CD14-positive monocyte (primary cell): ENCODE data around the gene WNT3. TPM values are rescaled to one million over a fixed set of nuclear protein-coding genes. Genes with fewer than 3 reads are reported as not detected.

ENCODE experiments used
- DNase-seq, 3 donors: peaks; one replicate each; pipeline ENCODE4 v3.0.0-alpha.2; 2011 to 2022
- H2AFZ ChIP-seq: 2 replicates; pipeline ENCODE4 v1.6.0; 2012; ENCODE audit warnings: mild to moderate bottlenecking, low read depth, low read length, inconsistent platforms; ENCODE audit not compliant: insufficient read depth, poor library complexity, severe bottlenecking
- H3K27ac ChIP-seq, 2 donors: 1 replicate in 1 of 2; 2 replicates in 1 of 2; pipeline ENCODE4 v1.5.1; 2012 to 2013; ENCODE audit warnings: low read length in 2 of 2, control low read depth in 1 of 2, inconsistent platforms in 1 of 2, low read depth in 1 of 2, mild to moderate bottlenecking in 1 of 2
- H3K27me3 ChIP-seq, 2 donors: one replicate each; pipeline versions ENCODE4 v1.6.0 to v1.6.1; 2011 to 2013; ENCODE audit warnings: low read length in 2 of 2; ENCODE audit not compliant: control insufficient read depth in 2 of 2, insufficient read depth in 2 of 2
- H3K36me3 ChIP-seq, 2 donors: replicated peaks in 1 of 2; 1 replicate in 1 of 2; 2 replicates in 1 of 2; pipeline versions ENCODE4 v1.5.1 to v1.6.1; 2012 to 2013; ENCODE audit warnings: low read length in 2 of 2, control low read depth in 1 of 2, inconsistent platforms in 1 of 2, mild to moderate bottlenecking in 1 of 2; ENCODE audit not compliant: insufficient read depth in 2 of 2, control insufficient read depth in 1 of 2
- H3K4me1 ChIP-seq, 2 donors: 1 replicate in 1 of 2; 2 replicates in 1 of 2; pipeline versions ENCODE4 v1.5.1 to v1.6.1; 2012 to 2013; ENCODE audit warnings: low read length in 2 of 2, control low read depth in 1 of 2, inconsistent platforms in 1 of 2, mild to moderate bottlenecking in 1 of 2, moderate library complexity in 1 of 2; ENCODE audit not compliant: insufficient read depth in 2 of 2, control insufficient read depth in 1 of 2
- H3K4me2 ChIP-seq: replicated peaks from 2 replicates; pipeline ENCODE3; 2012; ENCODE audit warnings: low read length, moderate library complexity, mild to moderate bottlenecking; ENCODE audit not compliant: poor library complexity, severe bottlenecking; ENCODE audit errors: extremely low read depth
- H3K4me3 ChIP-seq, 3 experiments: fragments of 200-600 bp in 1 of 3; sonication (generic) in 1 of 3; replicated peaks in 1 of 3; 1 replicate in 2 of 3; 2 replicates in 1 of 3; pipeline ENCODE4 v1.5.1; 2011 to 2013; ENCODE audit warnings: low read length in 3 of 3, mild to moderate bottlenecking in 3 of 3, control low read depth in 2 of 3, low read depth in 2 of 3, inconsistent platforms in 1 of 3, moderate library complexity in 1 of 3
- H3K79me2 ChIP-seq: 2 replicates; pipeline ENCODE4 v1.6.0; 2012; ENCODE audit warnings: mild to moderate bottlenecking, control low read depth, inconsistent platforms, low read length, moderate library complexity; ENCODE audit not compliant: insufficient read depth
- H3K9ac ChIP-seq: 2 replicates; pipeline ENCODE4 v1.6.0; 2017; ENCODE audit warnings: low read length, mild to moderate bottlenecking; ENCODE audit not compliant: insufficient read depth, poor library complexity, severe bottlenecking
- H3K9me3 ChIP-seq, 2 donors: replicated peaks in 1 of 2; 1 replicate in 1 of 2; 2 replicates in 1 of 2; pipeline versions ENCODE4 v1.5.1 to v1.6.1; 2012 to 2013; ENCODE audit warnings: low read length in 2 of 2, control low read depth in 1 of 2; ENCODE audit not compliant: control insufficient read depth in 1 of 2, insufficient read depth in 1 of 2
- H4K20me1 ChIP-seq: 2 replicates; pipeline ENCODE4 v1.6.0; 2012; ENCODE audit warnings: mild to moderate bottlenecking, low read length, control low read depth, moderate library complexity; ENCODE audit not compliant: insufficient read depth
- H3K27ac Mint-ChIP-seq, 7 donors: one replicate each; pipeline ENCODE4 v1.8.0; 2020; ENCODE audit warnings: mild to moderate bottlenecking in 7 of 7, mixed read lengths in 7 of 7, moderate library complexity in 6 of 7, inconsistent platforms in 2 of 7
- H3K27me3 Mint-ChIP-seq, 3 donors: one replicate each; pipeline ENCODE4 v1.8.0; 2021 to 2022; ENCODE audit warnings: low read depth in 3 of 3, mild to moderate bottlenecking in 3 of 3, mixed read lengths in 3 of 3, moderate library complexity in 3 of 3, inconsistent platforms in 1 of 3
- H3K36me3 Mint-ChIP-seq, 2 donors: one replicate each; pipeline ENCODE4 v1.8.0; 2020; ENCODE audit warnings: mixed read lengths in 2 of 2, inconsistent platforms in 1 of 2, mild to moderate bottlenecking in 1 of 2
- H3K4me1 Mint-ChIP-seq: one replicate; pipeline ENCODE4 v1.8.0; 2020; ENCODE audit warnings: mild to moderate bottlenecking, mixed read lengths
- H3K4me3 Mint-ChIP-seq, 2 donors: one replicate each; pipeline ENCODE4 v1.8.0; 2020; ENCODE audit warnings: mild to moderate bottlenecking in 2 of 2, mixed read lengths in 2 of 2, moderate library complexity in 1 of 2
- H3K9me3 Mint-ChIP-seq, 7 donors: one replicate each; pipeline ENCODE4 v1.8.0; 2020 to 2022; ENCODE audit warnings: mixed read lengths in 7 of 7, mild to moderate bottlenecking in 6 of 7, moderate library complexity in 6 of 7, inconsistent platforms in 2 of 7
- CTCF ChIP-seq: fragments of 200-600 bp; IDR thresholded peaks from one replicate; pipeline ENCODE4 v1.8.0; 2022; ENCODE audit warnings: antibody characterized with exemption, mild to moderate bottlenecking
- WGBS: methylation state at CpG from one replicate; pipeline ENCODE4 v1.1.5; 2013; ENCODE audit warnings: missing lambda C conversion rate; ENCODE audit not compliant: insufficient coverage; 5-methylcytosine and 5-hydroxymethylcytosine counted together
- intact Hi-C, 2 donors: fragments of 100-400 bp; cut with micrococcal nuclease; formaldehyde crosslinking; loops; one replicate each; pipeline versions ENCODE4 v1.15.0 to v1.15.1; 2023
- polyA plus RNA-seq, 3 donors: library from polyadenylated mRNA; depleted of rRNA in 1 of 3; unstranded in 2 of 3; stranded (reverse) in 1 of 3; fragments of 300-500 nt in 2 of 3; fragments of >200 nt in 1 of 3; fragmentation: Illumina TruSeq in 2 of 3; gene quantifications; 1 replicate in 2 of 3; 2 replicates in 1 of 3; pipeline ENCODE4 v1.2.3, GENCODE V29; 2012 to 2021

Gene WNT3
- polyA plus RNA-seq, 3 donors = 0.01 TPM; not detected in 2

DNA sequence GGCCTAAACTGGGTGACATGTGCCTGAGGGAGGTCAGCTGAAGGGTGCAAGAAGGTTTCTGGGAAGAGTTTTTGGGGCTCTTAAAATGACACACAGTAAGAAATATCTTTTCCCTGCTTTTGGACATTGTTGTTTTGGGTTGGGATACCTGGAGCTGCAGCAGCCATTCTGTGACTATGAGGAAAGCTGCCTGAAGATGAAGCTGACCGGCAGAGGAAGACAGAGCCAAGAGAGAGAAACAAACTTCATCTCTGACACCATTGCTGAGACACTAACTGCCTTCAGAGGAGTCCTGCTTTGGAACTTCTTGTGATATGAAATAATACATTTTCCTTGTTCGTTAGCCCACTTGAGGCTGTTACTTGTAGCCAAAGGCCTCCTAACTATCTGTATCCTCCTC lies 8.8 kb upstream of the WNT3 start:
- no peak for DNase-seq
- Histone ChIP-seq H4K20me1 (no peaks in the 10 kb centered on the region), H3K4me2 (no peak overlapping the region), H2AFZ (no peak overlapping the region), H3K79me2 (no peaks in the 10 kb centered on the region), H3K36me3 (no peaks in the 10 kb centered on the region), H3K4me3 (no peak overlapping the region), H3K9ac (no peak overlapping the region), H3K27me3 (peaks cover 4 to 13% of the 10 kb centered on the region in 2 donors), H3K9me3 (peaks cover 0 to 4% of the 10 kb centered on the region in 2 donors), H3K4me1 (no peaks in the 10 kb centered on the region), H3K27ac (no peak overlapping the region)
- Mint-ChIP-seq H3K9me3 (peaks cover 0 to under 1% (median 0%) of the 10 kb centered on the region in 7 donors), H3K27ac (no peak overlapping the region), H3K4me3 (no peak overlapping the region), H3K4me1 (no peaks in the 10 kb centered on the region), H3K36me3 (no peaks in the 10 kb centered on the region), H3K27me3 (peaks cover 20 to 50% (median 24%) of the 10 kb centered on the region in 3 donors)
- no CpG with 5 or more reads among the region's 2 CpGs for WGBS
- no peak for TF ChIP-seq CTCF
- intact Hi-C loops = no loop called here

DNA sequence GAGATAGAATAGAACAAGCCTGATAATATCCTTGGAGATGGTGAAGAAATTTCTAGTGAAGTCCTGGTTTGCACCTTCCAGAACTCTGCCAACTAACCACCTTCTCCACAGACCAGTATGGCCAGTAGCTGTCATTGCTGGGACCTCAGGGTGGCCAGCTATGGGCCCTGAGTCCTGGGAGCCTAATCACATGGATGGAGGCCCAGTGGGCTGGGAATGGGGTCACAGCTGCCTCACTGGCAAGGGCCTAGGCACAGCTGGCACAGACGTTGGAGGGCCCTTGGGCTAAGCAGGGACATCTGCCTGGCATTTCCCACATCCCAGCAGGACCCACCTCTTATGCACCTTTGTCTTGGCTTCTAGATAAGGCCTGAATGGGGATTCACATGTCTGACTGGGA lies 7.6 kb upstream of the WNT3 start:
- no peaks in the 10 kb centered on the region for H3K36me3 ChIP-seq
- H3K4me3 ChIP-seq = no peak overlapping the region
- H2AFZ ChIP-seq = no peak overlapping the region
- H4K20me1 ChIP-seq = no peaks in the 10 kb centered on the region
- H3K4me3 Mint-ChIP-seq = no peak overlapping the region
- H3K79me2 ChIP-seq = no peaks in the 10 kb centered on the region
- peaks cover 4% of the 10 kb centered on the region for H3K4me1 Mint-ChIP-seq
- H3K27ac Mint-ChIP-seq = no peak overlapping the region
- no peak overlapping the region for H3K4me2 ChIP-seq
- peaks cover 11 to 24% of the 10 kb centered on the region in 2 donors for H3K27me3 ChIP-seq
- DNase-seq = no peak
- no peak for TF ChIP-seq CTCF
- H3K9me3 Mint-ChIP-seq = peaks cover 0 to 10% (median 2%) of the 10 kb centered on the region in 7 donors
- WGBS = no CpG with 5 or more reads among the region's 1 CpG
- H3K9me3 ChIP-seq = peaks cover 0 to 15% of the 10 kb centered on the region in 2 donors
- H3K27ac ChIP-seq = no peak overlapping the region
- no peaks in the 10 kb centered on the region for H3K4me1 ChIP-seq
- H3K9ac ChIP-seq = no peak overlapping the region
- no peaks in the 10 kb centered on the region for H3K36me3 Mint-ChIP-seq
- intact Hi-C loops = no loop called here
- H3K27me3 Mint-ChIP-seq = peaks cover 31 to 62% (median 35%) of the 10 kb centered on the region in 3 donors
